Stromal cell of bone marrow (primary cell): ENCODE measurements around the gene RNF208.
"Not testable (repeated sequence)": the region's sequence is repeated elsewhere in the genome, so short reads cannot be mapped to it uniquely, and the experiment has no call there.

Source experiments
- DNase-seq: peaks from one replicate; pipeline ENCODE4 v3.0.0-alpha.2; 2012; ENCODE audit warnings: low read depth

RNF208 gene, protein sequence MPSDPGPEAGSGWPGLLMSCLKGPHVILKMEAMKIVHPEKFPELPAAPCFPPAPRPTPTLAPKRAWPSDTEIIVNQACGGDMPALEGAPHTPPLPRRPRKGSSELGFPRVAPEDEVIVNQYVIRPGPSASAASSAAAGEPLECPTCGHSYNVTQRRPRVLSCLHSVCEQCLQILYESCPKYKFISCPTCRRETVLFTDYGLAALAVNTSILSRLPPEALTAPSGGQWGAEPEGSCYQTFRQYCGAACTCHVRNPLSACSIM

DNA sequence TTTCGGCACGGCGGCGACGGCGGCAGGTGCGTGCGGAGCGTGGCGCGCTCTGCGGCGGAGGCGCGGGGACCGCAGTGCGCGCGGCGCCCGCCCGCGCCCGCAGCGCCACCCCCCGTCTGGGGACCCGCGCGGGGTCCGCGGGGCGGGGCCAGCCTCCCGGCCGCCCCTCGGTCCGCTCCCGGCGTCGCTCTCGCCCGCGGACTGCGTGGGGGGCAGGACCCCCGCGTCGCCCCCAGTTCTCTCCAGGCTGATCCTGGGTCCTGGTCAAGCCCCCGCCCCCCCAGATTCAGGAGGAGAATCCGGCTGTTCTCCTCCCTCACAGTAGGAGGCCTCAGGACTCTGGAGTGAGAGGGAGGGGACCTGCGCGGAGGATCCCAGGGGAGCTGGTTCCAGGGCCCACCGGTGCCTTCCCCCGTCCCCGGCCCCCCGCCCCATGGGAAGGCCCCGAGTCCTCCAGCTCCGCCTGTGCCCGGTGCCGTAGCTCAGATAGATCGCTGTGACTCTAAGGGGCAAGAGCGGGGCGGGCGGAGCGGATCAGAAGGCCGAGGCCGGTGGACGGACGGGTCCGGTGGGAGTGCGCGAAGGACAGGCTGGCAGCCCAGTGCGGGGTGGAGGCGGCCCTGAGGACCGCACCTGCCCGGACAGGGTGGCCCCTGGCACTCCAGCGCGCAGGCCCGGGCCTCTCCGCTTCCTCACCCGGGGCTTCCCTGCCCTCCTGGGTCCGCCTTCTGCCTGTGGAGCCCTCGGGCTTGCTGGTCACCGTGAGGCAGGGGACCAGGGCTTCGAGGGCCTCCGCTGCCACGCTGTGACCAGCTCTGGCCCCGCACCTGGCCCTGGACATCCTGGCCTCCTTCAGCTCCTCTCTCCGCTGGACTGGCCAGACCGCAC lies at the start of gene RNF208:
RNF208 (minus strand) TSS at position 51 of the 888 bp plus-strand sequence. CDS start 1,028 bp downstream, outside the sequence.
- no peak for DNase-seq

DNA sequence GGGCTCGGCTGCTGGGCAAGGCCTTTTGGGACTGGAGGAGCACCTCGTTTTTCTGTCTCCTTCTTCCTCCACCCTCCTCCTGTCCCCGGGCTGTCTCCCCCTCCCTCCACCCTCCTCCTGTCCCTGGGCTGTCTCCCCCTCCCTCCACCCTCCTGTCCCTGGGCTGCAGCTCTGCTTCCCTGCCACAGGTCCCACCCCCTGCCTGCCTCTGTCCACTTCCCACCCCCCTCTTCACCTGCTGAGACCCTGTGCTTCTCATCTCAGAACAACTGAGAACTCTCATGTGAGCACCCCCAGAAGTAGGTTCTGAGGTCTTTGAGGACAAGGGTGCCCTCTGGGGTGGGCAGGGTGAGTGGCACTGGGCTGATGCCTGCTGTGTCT lies 49.6 kb upstream of the RNF208 start:
- DNase-seq = no peak

DNA sequence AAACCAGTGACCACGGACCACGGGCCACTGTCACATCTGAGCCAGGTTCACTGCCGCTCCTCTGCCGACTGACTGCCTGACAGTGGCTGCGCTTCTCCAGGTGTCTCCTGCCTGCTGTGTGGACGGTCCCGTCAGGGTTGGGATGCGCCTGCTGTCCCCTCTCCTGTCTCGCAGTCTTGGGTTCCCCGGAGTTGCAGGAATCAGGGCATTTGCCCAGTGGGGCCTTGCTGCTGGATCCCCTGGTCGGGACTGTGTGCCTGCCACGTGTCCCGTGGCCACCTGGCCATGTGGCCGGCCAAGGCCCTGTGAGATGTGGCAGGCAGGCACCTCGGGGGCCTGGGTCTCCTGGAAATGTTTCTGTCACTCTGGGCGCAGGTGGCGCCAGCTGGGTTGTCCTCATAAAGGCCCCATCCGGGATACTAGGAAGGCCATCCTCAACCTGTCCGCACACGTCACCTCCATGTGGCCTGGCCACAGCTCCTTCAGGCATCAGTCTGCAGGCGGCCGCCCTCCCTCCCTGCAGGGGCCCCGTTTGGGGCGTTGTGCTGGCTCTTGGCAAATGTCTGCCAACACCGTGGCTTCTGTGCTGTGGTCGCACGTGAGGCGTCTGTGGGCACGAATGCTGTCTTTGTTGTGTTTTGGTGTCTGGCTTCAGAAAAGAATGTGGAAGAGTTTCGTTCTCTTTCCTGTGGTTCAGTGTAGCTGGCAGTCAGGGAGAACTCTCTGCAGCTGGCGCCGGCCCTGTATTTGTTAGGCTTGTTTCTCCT lies 49.1 kb upstream of the RNF208 start:
- no peak for DNase-seq

DNA sequence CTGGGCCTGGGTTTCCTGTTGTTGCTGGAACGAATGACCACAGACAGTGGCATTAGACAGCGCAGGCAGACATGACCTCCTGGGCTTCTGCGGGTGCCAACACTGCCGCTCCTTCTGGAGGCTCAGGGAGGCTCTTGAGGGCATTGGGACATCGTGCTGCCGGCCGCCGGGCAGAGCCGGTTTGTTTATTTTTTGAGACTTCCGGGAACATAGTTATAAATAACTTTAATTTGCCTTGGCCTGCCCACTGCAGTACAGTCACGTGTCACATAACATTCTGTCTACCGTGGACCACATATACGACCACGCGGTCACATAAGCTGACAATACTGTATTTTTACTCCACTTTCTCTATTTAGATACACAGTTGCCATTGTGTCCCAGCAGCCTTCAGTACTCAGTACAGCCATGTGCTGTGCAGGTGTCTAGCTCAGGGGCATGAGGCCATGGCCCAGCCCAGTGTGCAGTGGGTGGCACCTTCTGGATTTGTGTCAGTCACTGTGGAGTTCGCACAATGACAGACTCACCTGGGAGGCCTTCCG lies 47.3 kb upstream of the RNF208 start:
- DNase-seq = no peak

DNA sequence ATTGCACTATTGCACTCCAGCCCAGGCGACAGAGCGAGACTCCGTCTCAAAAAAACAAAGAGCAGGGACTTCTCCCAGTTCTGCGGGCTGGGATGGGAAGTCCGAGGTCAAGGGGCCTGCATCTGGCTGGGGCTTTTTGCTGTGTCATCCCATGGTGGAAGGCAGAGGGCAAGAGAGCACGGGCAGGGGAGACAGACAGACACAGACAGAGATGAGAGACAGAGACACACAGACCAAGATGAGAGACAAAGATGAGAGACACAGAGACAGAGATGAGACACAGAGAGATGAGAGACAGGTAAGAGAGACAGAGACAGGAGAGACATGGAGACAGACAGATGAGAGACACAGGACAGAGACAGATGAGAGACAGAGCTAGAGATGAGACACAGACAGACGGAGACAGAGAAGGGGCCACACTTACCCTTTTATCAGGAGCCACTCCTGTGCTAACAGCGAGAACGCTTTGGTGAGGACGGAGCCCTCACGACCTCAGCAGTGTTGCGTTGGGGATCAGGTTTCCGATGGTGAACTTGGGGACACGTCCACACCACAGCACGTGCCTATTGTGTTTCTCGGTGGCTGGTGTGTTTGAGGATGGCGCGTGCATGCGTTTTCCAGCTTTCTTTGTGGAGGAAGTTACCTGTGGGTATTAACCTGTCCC lies 46.6 kb upstream of the RNF208 start:
- DNase-seq = no peak

DNA sequence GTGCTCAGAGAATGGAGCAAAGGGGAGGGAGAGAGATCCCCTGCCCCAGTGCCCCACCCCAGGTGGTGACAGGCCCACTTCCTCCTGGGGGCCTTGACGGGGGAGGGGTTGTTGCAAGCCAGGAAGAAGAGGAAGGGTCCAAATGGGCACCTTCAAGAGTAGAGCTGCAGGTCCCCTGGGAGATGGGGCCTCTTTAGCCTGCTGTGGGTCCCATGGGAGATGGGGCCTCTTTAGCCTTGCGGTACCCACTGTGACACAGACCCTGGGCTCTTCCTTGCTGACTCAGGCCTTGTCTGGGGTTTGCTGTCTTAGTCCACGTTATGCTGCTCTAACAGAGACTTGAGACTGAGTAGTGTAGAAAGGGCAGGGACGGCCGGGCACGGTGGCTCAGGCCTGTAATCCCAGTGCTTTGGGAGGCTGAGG lies 45.9 kb upstream of the RNF208 start:
- DNase-seq = no peak

DNA sequence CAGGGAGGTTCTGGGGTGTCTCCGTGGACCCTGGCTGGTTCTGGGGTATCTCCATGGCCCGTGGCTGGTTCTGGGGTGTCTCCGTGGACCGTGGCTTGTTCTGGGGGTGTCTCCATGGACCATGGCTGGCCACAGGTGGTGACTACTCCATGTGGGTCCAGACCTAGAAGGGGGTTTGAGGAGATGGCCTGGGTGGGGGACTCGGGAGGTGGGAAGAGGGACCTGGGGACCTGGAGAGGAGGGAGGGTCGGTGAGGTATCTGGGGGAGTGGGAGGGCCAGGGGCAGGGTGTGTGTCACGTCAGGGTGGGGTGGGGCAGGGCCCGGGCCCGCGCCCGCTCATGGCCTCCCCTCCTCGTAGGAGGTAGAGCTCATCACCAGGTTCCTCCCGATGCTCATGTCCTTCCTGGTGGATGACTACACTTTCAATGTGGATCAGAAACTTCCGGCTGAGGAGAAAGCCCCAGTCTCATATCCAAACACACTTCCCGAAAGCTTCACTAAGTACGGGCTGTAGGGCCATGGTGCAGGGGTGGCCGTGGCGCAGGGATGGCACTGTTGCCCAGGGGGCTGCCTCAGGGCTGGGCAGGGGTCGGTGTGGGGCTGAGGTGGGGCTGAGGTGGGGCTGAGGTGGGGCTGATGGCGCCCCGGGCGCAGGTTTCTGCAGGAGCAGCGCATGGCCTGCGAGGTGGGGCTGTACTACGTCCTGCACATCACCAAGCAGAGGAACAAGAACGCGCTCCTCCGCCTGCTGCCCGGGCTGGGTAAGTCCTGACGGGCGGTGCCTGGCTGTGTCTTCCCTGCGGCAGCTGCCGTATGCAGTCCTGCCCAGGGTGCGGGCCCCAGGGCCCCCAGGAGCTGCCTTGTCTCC lies 44.8 kb upstream of the RNF208 start:
- no peak for DNase-seq

DNA sequence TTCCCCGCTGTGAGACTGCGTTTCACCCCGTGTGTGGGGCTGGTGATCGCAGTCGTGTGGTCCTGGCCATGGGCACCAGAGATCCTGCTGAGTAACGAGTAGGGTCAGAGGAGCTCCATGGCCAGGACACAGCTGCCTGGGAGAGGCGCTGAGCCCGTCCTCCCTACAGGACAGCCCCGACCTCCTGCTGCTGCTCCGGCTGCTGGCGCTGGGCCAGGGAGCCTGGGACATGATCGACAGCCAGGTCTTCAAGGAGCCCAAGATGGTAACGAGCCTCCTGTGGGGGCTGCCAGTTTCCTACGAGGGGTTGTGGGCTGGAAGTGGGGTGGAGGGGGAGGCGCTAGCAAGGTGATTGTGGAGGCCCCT lies 44.1 kb upstream of the RNF208 start:
- no peak for DNase-seq

DNA sequence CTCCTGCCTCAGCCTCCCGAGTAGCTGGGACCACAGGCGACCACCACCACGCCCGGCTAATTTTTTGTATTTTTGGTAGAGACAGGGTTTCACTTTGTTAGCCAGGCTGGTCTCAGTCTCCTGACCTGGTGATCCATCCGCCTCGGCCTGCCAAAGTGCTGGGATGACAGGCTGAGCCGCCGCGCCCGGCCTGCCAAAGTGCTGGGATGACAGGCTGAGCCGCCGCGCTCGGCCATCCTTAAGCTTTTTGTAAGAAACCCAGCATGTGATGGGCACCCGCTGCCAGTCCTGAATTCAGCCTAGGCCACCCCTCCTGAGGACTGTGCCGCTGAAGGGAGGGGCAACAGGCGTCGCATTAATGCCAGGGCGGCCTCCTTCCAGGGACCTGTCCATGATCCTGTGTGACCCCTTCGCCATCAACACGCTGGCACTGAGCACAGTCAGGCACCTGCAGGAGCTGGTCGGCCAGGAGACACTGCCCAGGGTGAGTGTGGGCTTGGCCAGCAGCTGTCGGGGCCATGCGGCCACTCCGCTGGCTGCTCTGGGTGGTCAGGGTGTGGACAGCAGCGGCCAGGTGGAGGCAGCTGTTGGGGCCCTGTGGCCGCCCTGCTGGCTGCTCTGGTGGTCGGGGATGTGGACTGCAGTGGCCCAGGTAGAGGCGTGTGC lies 43.6 kb upstream of the RNF208 start:
- no peak for DNase-seq

DNA sequence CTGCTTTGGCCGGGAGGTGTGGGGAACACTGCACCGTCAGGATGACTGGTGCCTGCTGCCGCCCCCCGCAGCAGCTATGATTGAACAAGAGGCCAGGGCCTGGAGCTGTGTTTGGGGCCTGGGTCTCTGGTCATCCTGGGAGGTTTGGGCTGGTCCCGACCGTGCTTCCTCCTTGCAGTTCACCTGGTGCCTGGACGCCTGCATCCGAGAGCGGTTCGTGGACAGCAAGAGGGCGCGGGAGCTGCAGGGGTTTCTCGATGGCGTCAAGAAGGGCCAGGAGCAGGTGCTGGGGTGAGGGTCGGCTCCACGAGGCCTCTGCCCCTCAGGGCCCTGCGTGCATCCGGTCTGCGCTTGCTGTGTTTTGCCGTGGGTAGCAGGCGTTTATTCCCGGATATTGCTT lies 42.0 kb upstream of the RNF208 start:
- no peak for DNase-seq

DNA sequence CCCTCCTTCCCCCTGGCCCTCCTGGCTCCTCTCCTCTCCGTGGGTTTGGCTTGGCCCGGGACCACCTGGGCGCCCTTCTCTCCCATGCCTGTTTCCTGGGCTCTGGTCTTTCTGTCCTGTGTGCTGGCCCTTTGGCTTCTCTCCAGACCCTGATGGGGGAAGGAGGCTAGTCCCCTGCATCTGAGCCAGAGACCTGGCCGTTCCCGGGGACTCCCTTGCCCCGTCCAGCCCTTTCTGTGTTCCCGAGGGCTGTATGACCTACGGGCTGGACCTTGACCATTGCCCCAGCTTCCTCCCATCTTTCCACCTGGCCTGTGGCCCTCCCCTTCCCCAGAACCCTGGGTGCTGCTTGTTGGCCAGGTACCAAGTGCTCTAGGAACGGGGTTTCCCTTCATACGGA lies 41.5 kb upstream of the RNF208 start:
- no peak for DNase-seq

DNA sequence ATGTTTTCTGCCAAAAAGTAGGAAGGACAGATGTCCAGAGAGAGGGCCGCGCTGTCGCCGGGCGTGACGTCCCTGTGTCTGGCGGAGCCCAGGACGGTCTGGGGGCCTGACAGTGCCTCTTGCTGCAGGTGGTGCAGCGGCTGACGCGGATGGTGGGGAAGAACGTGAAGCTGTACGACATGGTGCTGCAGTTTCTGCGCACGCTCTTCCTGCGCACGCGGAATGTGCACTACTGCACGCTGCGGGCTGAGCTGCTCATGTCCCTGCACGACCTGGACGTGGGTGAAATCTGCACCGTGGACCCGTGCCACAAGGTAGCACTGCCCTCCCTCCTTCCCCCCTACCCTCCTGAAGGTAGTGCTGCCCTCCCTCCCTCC lies 40.9 kb upstream of the RNF208 start:
- no peak for DNase-seq

DNA sequence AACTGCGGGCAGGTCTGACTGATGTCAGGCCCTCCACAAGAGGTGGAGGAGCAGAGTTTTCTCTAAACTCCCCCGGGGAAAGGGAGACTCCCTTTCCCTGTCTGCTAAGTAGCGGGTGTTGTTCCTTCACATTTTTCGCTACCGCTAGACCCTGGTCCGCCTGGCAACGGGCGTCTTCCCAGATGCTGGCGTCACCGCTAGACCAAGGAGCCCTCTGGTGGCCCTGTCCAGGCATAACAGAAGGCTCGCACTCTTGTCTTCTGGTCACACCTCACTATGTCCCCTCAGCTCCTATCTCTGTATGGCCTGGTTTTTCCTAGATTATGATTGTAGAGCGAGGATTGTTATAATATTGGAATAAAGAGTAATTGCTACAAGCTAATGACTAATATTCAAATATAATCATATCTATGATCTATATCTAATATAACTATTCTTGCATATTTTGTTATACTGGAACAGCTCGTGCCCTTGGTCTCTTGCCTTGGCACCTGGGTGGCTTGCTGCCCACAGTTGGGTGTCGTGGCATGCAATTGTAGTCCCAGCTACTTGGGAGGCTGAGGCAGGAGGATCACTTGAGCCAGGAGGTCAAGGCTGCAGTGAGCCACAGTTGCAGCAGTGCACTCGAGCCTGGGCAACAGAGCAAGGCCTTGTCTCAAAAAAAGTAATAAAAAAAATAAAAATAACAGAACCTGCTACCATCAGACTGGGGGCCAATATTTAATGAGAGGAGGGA lies 40.3 kb upstream of the RNF208 start:
- DNase-seq = not testable (repeated sequence)

DNA sequence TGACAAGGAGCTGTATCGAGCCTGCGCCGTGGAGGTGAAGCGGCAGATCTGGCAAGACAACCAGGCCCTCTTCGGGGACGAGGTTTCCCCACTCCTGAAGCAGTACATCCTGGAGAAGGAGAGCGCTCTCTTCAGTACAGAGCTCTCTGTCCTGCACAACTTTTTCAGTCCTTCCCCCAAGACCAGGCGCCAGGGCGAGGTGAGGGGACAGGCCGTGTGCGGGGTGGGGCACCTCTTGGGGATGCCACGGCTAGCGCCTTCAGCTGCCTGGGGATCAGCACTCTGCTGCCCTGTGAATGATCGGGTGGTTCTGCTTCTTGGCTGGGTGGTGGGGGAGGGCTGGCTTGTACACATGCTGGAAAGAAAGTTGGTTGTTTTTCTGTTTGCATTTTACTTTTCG lies 34.8 kb upstream of the RNF208 start:
- DNase-seq = no peak

DNA sequence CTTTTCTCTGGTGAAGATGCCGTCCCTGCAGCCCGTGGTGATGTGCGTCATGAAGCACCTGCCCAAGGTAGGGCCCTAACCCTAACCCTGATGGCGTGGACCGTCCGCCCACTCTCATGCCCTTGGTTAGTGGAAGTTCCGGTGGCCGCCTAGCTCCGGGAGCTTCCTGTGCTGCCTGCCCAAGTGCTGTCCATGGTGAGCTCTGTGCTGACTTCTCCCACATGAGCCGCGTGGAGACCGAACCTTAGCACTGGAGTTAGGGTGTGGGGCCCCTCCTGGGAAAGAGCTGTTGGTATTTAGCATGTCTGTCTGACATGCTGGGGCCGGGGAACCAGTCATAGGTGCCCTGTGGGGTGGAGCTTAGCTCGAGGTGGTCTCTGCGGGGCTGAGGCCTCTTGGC lies 34.3 kb upstream of the RNF208 start:
- no peak for DNase-seq

DNA sequence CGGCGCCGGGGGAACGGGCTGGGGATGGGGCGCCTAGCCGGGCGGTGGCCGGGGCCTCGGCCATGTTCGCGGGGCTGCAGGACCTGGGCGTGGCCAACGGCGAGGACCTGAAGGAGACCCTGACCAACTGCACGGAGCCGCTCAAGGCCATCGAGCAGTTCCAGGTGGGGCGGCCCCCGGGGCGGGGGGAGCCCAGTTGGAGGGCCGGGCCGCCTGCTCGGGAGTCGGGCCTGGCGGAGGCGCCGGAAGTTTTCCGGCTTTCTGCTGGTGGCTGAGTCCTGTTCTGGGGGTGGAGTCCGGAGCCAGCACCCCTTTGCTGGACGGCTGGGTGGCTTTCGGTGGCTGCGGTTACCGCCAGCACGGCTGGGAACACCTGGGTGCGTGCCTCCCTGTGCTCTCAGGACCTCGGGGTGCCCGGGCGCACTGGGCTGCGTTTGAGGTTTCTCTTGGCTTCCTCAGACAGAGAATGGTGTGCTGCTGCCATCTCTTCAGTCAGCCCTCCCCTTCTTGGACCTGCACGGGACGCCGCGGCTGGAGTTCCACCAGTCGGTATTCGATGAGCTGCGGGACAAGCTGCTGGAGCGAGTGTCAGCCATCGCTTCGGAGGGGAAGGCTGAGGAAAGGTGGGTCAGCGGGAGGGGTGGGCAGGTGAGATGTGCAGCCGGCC lies 33.5 kb upstream of the RNF208 start:
- no peak for DNase-seq

DNA sequence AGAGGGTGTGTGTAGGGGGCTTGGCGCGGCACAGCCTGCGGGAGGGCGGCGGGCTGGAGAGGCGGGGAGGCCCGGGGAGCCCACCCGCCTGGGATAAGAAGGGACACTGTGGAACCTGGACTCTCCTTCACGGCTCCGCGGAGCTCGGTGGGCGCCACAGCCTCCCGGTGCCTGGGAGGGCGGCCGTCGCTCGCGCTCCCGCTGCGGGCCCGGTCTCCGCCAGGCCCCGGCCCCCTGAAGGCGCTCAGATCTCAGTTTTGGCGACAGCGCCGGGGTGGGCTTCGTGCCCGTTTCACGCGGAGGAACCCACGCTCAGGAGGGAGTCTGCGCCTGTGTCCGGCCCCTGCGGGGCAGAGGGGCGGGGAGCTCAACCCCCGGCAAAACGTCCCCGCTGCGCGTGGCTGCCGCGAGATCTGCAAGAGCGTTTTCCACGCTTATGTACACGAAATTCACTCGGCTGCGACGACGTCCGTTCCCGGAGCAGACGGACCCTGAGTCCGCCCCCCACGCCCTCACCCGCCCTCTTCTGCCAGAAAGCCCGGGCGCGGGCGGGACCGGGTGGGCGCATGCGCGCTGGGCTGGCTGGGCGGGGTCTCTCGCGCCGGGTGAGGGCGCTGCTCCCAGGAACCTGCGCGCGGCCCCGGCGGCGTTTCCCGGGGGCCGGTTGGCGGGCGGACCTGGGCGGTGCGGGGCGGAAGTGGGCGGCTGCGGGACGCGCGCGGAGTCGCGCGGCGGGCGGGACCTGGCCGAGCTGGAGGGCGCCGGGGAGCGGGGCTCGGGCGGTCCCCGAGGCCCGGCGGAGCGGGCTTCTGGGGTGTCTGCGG lies 32.8 kb upstream of the RNF208 start, which contains the start of gene NELFB:
NELFB (plus strand) TSS at position 704 of the 824 bp plus-strand sequence.
- DNase-seq = peak; percentile 74
